K562 (cell line): Measurements from ENCODE around the gene NFATC3. TPM values are rescaled to one million over a fixed set of nuclear protein-coding genes. Genes with fewer than 3 reads are reported as not detected.
A peak's percentile ranks its signal among the peaks of the same experiment; 100 is the strongest.

Experiments
- ARID2 ChIP-seq: fragments of 450-650 bp; IDR thresholded peaks from 2 replicates; pipeline ENCODE4 v1.6.1; 2017; ENCODE audit warnings: antibody characterized with exemption, mild to moderate bottlenecking
- CBFA2T3 ChIP-seq: fragments of 450-650 bp; IDR thresholded peaks from 2 replicates; pipeline ENCODE4 v1.6.1; 2017
- EP300 ChIP-seq: IDR thresholded peaks from 2 replicates; pipeline ENCODE4 v1.6.1; 2012; ENCODE audit warnings: low read length, improper control_type of control experiment
- SRF ChIP-seq, 2 experiments: fragments of 250-450, 450-650 bp in 1 of 2; sonication (Bioruptor Pico) in 1 of 2; sonication (generic) in 1 of 2; formaldehyde crosslinking; IDR thresholded peaks; 2 replicates each; pipeline versions ENCODE4 v1.5.0 to v1.5.1; 2020 to 2022; ENCODE audit warnings: mild to moderate bottlenecking in 1 of 2, missing genetic modification reagents in 1 of 2
- TCF3 ChIP-seq: sonication (generic); formaldehyde crosslinking; IDR thresholded peaks from 2 replicates; pipeline ENCODE4 v1.4.0; 2020; ENCODE audit warnings: mild to moderate bottlenecking, missing genetic modification reagents
- ZNF592 ChIP-seq: fragments of 450-650 bp; IDR thresholded peaks from 2 replicates; pipeline ENCODE4 v1.6.1; 2017; ENCODE audit warnings: antibody characterized with exemption, mild to moderate bottlenecking
- polyA plus RNA-seq, 8 experiments: library from polyadenylated mRNA; depleted of rRNA in 4 of 8; stranded (reverse) in 5 of 8; unstranded in 3 of 8; fragments of >200 nt; fragmentation: Nextera tagmentation in 2 of 8; fragmentation: Illumina TruSeq in 1 of 8; extraction: Ambion mirVana in 2 of 8; extraction: Trizol in 1 of 8; gene quantifications; 2 replicates each; pipeline versions ENCODE4 v1.2.1 to v1.2.3, GENCODE V29; 2011 to 2014; ENCODE audit warnings: inconsistent platforms in 1 of 8, missing spikeins in 1 of 8
- total RNA-seq, 7 experiments: library from RNA; depleted of rRNA in 6 of 7; stranded (reverse); fragments of >200 nt in 6 of 7; fragmentation: Illumina TruSeq in 2 of 7; extraction: Trizol in 2 of 7; gene quantifications; 2 replicates each; pipeline versions ENCODE4 v1.2.1 to v1.2.3, GENCODE V29; 2011 to 2021; ENCODE audit warnings: low replicate concordance in 1 of 7
- TF ChIP-seq, protein P1 (sequence below), 2 experiments: fragments of 450-650 bp; IDR thresholded peaks; 2 replicates each; pipeline ENCODE4 v1.6.1; 2016; ENCODE audit warnings: mild to moderate bottlenecking in 2 of 2, borderline replicate concordance in 1 of 2, low read depth in 1 of 2, moderate library complexity in 1 of 2
- TF ChIP-seq, protein P2 (sequence below), 3 experiments: IDR thresholded peaks in 2 of 3; conservative IDR thresholded peaks in 1 of 3; 2 replicates each; pipeline ENCODE4 v1.5.1; 2011 to 2012; ENCODE audit warnings: low read length in 3 of 3, mild to moderate bottlenecking in 3 of 3, control low read depth in 2 of 3, improper control_type of control experiment in 1 of 3, inconsistent platforms in 1 of 3, low read depth in 1 of 3, mixed read lengths in 1 of 3, moderate library complexity in 1 of 3; ENCODE audit not compliant: insufficient read depth in 2 of 3

NFATC3 gene
- total and polyA plus RNA-seq, 9 of the 15 experiments (the other 6 are each of a cell fraction or from before 2014, with no cell fraction given) = 15.7 to 98.4 (median 59.4) TPM

- TF ChIP-seq, protein P1, sequence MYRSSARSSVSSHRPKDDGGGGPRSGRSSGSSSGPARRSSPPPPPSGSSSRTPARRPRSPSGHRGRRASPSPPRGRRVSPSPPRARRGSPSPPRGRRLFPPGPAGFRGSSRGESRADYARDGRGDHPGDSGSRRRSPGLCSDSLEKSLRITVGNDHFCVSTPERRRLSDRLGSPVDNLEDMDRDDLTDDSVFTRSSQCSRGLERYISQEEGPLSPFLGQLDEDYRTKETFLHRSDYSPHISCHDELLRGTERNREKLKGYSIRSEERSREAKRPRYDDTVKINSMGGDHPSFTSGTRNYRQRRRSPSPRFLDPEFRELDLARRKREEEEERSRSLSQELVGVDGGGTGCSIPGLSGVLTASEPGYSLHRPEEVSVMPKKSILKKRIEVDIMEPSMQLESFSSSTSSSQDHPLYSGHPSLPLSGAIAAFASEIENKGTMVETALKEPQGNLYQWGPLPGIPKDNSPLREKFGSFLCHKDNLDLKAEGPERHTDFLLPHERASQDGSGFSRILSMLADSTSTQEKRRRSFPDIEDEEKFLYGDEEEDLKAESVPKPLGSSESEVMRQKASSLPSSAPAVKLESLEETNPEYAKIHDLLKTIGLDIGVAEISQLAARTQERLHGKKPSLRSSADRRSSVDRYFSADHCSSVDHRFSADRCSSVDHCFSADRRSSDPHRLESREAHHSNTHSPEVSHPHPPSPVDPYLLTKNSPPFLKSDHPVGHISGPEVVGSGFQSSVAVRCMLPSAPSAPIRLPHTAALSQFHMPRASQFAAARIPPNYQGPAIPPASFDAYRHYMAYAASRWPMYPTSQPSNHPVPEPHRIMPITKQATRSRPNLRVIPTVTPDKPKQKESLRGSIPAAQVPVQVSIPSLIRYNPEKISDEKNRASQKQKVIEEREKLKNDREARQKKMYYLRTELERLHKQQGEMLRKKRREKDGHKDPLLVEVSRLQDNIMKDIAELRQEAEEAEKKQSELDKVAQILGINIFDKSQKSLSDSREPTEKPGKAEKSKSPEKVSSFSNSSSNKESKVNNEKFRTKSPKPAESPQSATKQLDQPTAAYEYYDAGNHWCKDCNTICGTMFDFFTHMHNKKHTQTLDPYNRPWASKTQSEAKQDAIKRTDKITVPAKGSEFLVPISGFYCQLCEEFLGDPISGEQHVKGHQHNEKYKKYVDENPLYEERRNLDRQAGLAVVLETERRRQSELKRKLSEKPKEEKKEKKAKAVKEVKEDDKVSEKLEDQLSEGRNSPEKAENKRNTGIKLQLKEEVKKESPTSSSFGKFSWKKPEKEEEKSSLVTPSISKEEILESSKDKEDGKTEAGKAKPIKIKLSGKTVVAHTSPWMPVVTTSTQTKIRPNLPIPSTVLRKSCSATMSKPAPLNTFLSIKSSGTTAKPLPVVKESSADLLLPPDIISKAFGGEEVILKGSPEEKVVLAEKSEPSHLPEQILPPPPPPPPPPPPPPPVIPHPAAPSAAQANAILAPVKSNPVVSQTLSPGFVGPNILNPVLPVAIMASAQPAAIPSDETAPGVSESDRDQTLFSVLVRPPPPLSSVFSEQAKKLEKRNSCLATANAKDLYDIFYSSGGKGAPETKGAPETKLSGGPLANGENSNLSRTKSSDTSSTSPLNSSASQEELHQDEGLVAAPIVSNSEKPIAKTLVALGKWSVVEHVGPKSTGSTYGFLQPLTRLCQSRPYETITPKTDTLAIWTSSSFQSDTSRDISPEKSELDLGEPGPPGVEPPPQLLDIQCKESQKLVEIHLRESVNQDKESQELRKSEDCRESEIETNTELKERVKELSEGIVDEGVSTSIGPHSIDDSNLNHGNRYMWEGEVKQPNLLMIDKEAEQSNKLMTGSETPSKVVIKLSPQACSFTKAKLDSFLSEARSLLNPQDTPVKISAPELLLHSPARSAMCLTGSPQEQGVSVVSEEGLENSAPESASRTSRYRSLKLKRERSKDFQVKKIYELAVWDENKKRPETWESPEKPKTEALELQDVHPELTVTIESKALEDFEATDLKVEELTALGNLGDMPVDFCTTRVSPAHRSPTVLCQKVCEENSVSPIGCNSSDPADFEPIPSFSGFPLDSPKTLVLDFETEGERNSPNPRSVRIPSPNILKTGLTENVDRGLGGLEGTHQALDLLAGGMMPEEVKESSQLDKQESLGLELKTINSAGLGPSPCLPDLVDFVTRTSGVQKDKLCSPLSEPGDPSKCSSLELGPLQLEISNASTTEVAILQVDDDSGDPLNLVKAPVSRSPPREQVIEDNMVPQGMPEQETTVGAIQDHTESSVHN (IDR thresholded peaks at IDR 0.05; ENCODE audit: borderline replicate concordance in 1 of 2, low read depth in 1 of 2) = 0 out of 4 replicates have a peak, but pooled peaks of 1 of the 2 experiments have one; percentile 42
- 0 out of 2 replicates have a peak, but pooled peaks have one; percentile 42 for TF ChIP-seq ZNF592
- TF ChIP-seq CBFA2T3 = peak; percentile 42; the same call in 1 of the 2 replicates
- no peak for TF ChIP-seq EP300
- TF ChIP-seq SRF (CRISPR knock-in tag; IDR thresholded peaks at IDR 0.05) = no peak
- TF ChIP-seq, protein P2, sequence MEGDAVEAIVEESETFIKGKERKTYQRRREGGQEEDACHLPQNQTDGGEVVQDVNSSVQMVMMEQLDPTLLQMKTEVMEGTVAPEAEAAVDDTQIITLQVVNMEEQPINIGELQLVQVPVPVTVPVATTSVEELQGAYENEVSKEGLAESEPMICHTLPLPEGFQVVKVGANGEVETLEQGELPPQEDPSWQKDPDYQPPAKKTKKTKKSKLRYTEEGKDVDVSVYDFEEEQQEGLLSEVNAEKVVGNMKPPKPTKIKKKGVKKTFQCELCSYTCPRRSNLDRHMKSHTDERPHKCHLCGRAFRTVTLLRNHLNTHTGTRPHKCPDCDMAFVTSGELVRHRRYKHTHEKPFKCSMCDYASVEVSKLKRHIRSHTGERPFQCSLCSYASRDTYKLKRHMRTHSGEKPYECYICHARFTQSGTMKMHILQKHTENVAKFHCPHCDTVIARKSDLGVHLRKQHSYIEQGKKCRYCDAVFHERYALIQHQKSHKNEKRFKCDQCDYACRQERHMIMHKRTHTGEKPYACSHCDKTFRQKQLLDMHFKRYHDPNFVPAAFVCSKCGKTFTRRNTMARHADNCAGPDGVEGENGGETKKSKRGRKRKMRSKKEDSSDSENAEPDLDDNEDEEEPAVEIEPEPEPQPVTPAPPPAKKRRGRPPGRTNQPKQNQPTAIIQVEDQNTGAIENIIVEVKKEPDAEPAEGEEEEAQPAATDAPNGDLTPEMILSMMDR (IDR thresholded peaks at IDR 0.05 in 2 of 3, conservative IDR thresholded peaks at IDR 0.05 in 1 of 3; ENCODE audit: insufficient read depth in 2 of 3, low read depth in 1 of 3, low read length in 3 of 3) = peak; percentile 88 to 97 (median 94)
- 0 out of 2 replicates have a peak, but pooled peaks have one; percentile 24 for TF ChIP-seq ARID2
- TF ChIP-seq TCF3 (CRISPR knock-in tag) = 0 out of 2 replicates have a peak, but pooled peaks have one; percentile 11
These were observed 44.5 kb upstream of the NFATC3 start (continued) for GRCh38 chr16:68040506-68041288.
